ENCODE results near the gene MGRN1.

GRCh38 chr16:4588961-4589360, 35.7 kb upstream of the MGRN1 start:
- TF ChIP-seq MYC (IDR thresholded peaks at IDR 0.05; ENCODE audit: low read depth, low read length) (no peak), POLR2AphosphoS5 (IDR thresholded peaks at IDR 0.05; ENCODE audit: insufficient read depth, low read depth, low read length) (no peak), CTCF (IDR thresholded peaks at IDR 0.05; ENCODE audit: extremely low read depth in 1 of 2, insufficient read depth in 1 of 2, low read depth in 1 of 2, low read length in 2 of 2) (no peak), EZH2 (IDR thresholded peaks at IDR 0.05; ENCODE audit: borderline replicate concordance, low read depth, low read length, severe bottlenecking) (no peak), POLR2A (IDR thresholded peaks at IDR 0.05; ENCODE audit: low read depth, low read length) (no peak), GATA2 (IDR thresholded peaks at IDR 0.05; ENCODE audit: insufficient read depth, insufficient read length, low read depth, low read length) (no peak), MAX (IDR thresholded peaks at IDR 0.05; ENCODE audit: insufficient read depth, insufficient read length) (no peak), JUN (IDR thresholded peaks at IDR 0.05; ENCODE audit: borderline replicate concordance, insufficient read depth, insufficient read length, low read depth) (no peak), FOS (IDR thresholded peaks at IDR 0.05; ENCODE audit: borderline replicate concordance, insufficient read depth, low read length) (no peak)

All from endothelial cell of umbilical vein (primary cell).